Medulla oblongata (tissue), 1 donor: ENCODE results near the gene MCUR1.
"Not testable (repeated sequence)": the region's sequence is repeated elsewhere in the genome, so short reads cannot be mapped to it uniquely, and the experiment has no call there.

Source experiments
- DNase-seq: peaks from one replicate; pipeline ENCODE4 v3.0.0-alpha.2; 2015; ENCODE audit errors: extremely low spot score

Gene MCUR1

DNA sequence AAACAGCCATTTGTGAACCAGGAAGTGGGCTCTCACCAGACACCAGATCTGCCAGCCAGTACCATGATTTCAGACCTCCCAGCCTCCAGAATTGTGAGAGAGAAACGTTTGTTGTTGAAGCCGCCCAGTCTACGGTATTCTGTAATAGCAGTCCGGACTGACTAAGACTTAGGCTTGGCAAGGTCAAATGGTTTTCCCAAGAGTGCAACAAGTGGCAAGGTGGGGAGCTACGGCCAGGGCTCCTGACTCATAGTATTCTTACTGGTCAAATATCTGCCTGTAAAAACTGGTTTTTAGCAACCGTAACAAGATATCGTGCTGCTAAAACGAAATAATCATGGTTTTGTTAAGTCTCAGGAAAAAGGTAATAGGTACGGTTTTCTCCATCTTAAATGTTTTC lies 37.8 kb downstream of the MCUR1 start:
- no peak for DNase-seq

DNA sequence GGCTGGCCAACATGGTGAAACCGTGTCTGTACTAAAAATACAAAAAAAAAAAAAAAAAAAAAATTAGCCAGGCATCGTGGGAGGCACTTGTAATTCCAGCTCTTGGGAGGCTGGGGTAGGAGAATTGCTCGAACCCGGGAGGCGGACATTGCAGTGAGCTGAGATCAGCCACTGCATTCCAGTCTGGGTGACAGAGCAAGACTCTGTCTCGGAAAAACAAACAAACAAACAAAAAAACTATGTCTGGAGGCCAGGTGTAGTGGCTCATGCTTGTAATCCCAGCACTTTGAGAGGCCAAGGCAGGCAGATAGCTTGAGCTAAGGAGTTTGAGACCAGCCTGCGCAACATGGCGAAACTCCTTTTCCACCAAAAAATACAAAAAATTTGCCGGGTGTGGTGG lies 38.9 kb downstream of the MCUR1 start:
- DNase-seq = not testable (repeated sequence)

DNA sequence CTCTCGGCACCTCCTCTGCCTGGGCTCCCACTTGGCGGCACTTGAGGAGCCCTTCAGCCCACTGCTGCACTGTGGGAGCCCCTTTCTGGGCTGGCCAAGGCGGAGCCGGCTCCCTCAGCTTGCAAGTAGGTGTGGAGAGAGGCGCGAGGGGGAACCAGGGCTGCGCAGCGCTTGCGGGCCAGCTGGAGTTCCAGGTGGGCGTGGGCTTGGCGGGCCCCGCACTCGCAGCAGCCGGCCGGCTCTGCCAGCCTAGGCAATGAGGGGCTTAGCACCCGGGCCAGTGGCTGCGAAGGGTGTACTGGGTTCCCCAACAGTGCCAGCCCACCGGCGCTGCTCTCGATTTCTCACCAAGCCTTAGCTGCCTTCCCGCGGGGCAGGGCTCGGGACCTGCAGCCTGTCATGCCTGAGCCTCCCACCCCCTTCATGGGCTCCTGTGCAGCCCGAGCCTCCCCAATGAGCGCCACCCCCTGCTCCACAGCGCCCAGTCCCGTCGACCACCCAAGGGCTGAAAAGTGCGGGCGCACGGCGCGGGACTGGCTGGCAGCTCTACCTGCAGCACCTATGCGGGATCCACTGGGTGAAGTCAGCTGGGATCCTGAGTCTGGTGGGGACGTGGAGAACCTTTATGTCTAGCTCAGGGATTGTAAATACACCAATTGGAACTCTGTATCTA lies 41.9 kb downstream of the MCUR1 start:
- DNase-seq = not testable (repeated sequence)

DNA sequence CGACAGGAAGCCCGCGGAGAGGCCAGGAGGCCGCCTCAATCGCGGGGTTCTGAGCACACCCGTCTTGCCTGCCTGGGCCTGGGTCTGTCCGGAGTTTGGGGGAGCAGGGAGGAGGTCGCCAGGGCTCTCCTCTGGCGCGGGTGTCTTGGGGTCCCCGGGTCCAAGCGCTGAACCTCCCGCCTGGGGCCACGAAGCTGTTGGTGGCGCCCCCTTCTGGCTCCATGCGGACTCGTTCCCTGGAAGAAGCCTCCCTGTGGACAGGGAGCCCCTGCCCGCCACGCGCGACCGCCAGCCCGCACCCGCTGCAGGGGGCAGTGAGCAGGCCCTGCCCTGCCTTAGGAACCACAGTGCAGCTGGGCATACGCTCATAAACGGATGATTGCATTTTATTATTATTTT lies 44.7 kb downstream of the MCUR1 start:
- no peak for DNase-seq

DNA sequence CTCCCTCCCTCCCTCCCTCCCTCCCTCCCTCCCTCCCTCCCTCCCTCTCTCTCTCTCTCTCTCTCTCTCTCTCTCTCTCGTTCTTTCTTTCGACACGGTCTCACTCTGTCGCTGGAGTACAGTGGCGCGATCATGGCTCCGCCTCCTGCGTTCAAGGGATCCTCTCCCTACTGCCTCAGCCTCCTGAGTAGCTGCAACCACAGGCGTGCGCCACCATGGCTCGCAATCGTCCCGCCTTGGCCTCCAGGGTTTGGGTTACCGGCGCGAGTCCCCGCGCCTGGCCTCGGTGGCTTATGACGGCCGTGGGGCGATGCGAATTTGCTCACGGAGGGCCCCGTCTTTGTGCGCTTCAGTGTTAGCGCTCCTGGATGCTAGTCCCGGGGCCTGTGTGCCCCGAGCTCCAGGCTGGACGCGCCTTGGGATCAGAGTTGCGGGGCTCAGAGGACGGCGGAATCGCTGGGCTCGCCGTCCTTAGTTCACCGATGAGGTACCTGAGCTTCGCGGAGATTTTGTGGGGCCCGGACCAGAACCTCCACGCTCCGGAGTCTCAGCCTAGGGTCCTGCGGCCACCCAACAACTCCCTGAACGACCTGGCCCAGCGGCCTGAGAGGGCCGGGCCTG lies 45.2 kb downstream of the MCUR1 start:
- no peak for DNase-seq

DNA sequence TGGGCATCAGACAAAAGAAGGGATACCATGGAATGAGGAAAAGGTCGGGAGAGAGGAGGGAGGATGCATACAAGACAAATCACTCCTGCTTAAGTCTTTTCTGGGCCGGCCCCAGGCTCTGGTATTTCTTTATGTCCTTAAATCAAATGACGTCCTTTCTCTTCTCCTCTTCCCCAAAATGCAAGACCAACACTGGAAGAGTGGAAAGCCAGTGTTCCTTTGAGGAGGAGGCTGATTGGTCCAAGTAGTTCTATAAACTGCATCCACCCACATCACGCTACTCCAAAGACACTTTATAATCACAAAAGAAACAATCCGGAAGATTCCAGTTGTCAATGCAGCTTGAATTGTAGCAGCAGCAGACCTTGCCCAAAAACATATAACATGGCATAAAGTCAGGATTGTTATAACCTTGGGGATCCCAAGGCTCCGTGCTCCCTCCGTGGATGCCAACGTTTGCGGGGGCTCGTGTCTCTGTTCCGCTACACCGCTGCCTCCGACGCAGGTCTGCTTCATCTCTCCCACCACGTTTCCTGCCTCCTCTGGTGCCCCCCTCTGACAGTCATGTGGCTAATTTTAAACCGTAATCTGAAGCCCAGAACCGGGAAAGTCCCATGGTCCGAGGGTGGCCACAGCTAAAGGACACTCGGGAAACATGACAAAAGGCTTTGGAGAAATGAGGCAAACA lies 47.1 kb downstream of the MCUR1 start:
- DNase-seq = peak; percentile 63

DNA sequence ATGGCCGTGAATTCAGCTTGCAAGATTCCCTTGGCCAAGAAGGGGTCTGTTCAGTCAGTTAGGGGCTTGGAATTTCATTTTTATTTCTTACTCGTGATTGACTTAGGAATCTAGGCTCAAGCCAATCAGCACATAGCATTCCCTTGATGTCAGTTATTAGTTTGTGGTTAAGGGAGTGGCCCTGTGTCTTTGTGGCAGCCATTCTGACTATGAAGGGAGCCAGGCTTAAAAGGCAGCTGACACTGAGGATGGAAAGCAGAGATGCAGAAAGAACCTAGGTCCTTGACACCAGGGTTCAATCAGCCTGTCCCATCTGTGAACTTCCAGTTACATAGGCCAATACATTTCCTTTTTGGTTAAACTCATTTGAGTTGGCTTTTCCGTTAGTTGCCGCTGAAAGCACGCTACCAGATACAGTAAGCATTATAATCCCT lies 48.1 kb downstream of the MCUR1 start:
- no peak for DNase-seq

DNA sequence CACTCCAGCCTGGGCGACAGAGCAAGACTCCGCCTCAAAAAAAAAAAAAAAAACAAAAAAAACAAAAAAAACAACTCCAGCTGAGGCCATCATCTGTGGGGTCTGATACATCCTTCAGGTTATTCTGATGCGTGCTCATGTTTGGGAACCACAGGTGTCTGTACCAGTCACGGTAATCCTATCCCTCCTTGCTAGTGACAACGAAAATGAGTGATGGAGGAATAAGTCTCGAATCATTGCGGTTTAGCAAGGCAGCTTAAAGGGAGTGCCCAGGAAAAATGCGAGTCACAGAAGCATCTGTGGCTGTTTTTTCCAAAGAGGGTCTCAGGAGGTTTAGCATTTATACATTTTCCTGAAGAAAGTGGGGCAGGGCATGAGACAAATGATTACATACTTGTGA lies 48.8 kb downstream of the MCUR1 start:
- DNase-seq = no peak

DNA sequence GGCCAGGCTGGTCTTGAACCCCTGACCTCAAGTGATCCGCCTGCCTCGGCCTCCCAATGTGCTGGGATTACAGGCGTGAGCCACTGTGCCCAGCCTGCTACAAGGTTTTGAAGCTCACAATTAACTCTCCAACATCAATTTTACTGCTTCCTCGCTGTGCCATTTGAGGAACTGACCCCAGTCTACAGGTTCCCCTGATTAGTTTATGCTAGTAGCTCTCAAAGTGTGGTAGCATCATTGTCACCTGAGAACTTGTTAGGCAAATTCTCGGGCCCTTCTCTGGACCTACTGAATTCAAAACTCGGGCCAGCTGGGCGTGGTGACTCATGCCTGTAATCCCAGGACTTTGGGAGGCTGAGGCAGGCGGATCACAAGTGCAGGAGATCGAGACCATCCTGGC lies 49.4 kb downstream of the MCUR1 start:
- DNase-seq = no peak

DNA sequence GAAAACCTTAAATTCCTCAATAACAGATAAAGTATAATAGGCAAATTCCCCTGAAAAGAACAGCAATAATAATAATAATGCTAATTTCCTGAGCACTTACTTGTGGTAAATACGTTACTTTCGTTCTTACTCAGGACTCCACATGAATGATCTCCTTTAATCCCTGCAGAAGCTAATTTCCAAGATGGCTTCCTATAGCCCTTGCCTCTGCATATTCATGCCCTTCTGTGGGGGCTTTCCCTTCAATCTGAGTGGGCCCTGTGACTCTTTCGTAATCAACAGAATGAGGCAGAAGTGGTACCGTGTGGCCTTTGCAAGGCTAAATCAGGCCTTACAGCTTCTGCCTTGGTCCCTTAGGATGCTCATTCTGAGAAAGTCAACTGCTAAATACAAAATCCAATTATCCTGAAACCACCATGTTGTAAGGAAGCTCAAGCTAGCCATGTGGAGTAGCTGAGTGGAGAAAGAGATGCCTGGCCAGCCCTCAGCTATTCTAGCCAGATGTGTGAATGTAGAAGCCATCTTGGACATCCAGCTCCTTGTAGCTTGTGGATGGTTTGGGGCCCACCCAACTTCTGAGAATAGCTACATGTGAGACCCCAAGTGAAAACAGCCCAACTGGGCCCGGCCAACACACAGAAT lies 50.5 kb downstream of the MCUR1 start:
- no peak for DNase-seq

DNA sequence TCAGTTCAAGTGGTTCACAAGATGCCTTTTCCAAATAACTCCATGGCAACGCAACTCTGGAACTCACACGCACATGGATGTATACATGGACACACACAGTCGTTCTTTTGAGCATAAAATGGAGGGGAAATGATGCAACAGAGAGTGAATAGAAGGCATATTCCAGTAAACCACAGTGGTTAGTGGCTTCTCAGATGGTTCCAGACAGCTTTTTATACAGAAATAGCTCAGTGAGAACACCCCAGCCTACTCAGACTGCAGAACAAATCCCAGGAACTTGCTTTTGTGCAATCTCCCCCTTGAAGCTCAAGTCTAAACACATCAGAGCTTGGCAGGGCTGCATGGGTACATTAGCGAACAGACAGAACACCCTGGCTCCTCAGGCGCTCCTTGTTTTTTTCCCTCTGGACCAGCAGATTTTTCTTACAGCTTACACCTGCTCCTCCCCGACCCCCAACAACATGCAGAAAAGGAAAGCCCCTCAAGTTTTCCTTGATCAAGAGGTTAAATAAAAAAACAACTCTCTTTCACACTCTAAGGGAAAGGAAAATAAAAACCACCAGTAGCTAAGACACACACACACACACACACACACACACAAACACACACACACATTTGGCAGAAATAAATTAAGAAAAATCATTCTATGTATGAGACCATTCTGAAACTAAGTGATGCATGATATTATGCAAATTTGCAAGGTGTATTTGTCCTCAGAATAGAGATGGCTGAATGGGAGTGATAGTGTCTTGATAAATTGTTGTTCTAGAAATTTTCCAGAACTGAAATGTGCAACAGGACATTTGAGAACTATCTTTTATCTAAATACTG lies 51.5 kb downstream of the MCUR1 start:
- peak; percentile 38 for DNase-seq

DNA sequence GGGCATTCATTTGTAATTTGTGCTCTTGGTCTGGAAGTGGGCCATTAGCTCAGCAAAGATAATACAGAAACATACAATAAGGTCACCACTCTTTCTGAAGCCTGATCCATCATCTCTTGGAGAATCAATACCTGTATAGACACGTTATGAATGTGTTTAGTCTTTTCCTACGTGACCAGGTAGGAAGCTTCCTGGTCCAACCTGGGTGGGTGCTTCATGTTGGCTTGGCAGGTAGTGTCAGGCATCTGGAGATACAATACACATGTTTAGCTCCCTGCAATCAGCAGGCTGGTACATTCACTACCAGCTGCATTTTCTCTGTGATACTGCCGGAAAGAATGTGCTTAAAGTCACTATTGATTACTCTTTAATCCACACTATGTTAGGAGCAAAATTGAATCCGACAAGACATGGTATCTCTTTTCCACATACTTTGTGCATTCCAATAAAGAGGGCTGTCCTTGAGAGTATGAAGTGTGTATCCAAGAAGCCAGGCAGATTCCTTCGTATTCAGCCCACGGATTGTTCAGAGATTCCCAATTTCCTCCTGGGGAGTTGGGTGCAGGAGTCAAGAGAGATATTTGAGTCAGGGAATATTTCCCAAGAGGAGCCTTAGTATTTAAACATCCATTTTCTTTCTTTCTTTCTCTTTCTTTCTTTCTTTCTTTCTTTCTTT lies 52.9 kb downstream of the MCUR1 start:
- DNase-seq = no peak

DNA sequence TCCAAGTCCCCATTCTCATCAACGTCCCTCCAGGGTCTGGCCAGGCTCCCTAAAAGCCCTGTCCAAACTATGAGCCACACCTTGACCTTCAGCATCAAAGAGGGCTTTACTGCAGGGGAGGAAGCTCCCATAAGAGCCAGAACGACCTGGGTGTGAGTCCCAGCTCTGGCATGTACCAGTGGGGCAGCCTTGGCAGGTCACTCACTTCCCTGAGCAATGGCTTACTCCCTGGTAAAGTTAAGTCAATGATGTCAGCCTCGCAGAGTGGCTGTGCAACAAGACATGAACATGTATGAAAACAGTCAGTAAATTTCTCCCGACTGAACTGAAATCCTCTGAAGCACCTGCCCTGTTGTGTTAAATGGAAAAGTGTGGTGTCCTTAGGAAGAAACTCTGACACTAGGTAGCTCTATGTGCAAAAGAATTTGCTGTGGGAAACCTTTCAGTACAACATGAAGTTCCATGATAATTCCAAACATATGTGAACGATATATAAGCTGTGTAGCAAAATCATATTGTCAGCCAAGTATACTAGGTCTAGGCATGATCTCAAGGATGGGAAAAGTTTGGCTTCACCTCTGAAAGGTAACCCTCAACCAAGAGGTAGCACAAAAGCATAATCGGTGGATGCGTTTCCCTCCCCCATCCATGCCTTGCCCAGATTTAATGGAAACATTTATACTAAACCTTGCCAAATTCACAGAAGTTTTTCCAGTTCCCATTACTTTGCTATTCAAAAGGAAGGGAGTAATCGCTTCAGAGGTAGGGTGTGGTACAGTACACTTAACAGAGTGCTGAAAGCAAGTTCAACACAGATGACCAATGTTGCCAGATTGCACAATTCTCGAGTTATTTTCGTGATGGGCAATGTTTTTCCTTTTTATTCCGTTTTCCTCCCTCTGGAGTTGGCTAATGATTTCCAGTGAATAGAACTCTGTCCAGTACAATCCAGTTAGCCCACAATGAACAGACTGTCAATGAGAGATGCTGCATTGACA lies 53.8 kb downstream of the MCUR1 start:
- DNase-seq = peak; percentile 6

DNA sequence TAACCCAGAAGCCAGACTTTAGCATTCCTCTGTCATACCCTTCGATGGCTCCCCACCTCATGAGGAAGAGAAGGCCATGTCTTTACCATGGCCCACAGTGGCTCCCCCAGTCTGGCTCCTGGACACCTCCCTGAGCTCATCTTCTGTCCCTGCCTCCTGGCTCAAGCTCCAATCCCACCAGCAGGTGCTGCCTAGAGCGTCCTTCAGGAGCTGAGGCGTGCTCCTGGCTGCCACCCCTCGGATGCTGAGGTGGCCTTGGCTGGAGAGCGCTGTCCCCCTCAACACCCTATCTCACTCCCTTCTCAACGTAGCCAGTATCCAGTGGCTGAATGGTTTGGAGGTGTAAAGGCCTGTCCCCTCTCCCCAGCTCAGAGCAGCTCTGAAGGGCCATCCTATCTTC lies 55.3 kb downstream of the MCUR1 start:
- no peak for DNase-seq

DNA sequence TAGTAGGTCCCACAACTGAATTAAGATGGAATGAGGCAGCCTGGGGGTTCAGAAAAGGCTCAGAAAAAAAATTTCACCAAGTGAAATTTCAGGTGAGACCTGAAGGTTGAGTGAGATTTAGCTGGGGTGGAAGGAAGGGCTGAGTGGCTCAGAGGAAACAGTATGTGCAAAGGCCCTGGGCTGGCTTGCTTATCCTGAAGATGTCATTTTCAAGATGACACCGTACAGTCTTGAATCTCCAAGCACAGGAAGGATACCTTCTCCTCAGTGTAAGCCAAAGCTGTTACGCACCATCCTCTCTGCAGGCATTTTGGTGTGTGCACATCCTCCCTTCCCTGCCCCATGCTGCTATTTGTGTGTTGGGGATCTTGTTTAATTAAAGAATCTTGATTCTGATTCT lies 59.7 kb downstream of the MCUR1 start:
- no peak for DNase-seq

DNA sequence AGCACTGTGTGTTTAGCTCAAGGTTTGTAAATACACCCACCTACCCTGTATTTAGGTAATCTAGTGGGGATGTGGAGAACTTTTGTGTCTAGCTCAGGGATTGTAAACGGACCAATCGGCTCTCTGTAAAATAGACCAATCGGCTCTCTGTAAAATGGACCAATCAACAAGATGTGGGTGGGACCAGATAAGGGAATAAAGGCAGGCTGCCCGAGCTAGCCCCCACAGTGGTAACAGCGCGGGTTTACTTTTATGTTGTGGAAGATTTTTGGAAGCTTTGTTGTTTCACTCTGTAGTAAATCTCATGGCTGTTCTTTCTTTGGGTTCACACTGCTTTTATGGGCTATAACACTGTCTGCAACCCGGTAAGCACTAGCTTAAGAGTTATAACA lies 70.6 kb downstream of the MCUR1 start:
- DNase-seq = no peak

DNA sequence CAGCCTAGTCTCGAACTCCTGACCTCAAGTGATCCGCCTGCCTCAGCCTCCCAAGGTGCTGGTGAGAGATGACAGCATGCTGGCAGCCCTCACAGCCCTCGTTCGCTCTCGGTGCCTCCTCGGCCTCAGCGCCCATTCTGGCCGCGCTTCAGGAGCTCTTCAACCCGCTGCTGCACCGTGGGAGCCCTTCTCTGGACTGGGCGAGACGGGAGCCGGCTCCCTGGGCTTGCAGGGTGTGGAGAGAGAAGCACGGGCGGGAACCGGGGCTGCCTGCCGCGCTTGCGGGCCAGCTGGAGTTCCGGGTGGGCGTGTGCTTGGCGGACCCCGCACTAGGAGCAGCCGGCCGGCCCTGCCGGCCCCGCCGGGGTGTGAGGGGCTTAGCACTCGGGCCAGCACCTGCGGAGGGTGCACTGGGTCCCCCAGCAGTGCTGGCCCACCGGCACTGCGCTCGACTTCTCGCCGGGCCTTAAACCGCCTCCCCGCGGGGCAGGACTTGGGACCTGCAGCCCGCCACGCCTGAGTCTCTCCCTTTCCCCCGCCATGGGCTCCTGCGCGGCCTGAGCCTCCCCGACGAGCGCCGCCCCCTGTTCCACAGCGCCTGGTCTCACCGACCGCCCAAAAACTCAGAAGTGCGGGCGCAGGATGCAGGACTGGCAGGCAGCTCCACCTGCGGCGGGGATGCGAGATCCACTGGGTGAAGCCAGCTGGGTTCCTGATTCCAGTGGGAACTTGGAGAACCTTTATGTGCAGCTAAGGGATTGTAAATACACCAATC lies 71.2 kb downstream of the MCUR1 start:
- no peak for DNase-seq

DNA sequence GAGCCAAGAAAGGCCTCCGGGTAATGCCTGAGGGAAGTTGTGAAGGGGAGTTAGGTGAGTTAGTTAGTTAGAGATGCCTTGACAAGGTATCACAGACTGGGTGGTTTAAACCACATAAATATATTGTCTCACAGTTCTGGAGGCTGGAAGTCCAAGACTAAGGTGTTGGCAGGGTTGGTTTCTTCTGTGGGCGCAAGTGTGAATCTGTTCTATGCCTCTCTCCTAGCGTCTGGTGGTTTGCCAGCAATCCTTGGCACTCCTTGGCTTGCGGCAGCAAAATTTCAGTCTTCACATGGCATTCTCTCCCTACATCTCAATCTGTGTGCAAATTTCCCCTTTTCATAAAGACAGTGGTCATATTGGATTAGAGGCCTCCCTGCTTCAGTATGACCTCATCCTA lies 73.0 kb downstream of the MCUR1 start:
- no peak for DNase-seq
